SK-N-SH (cell line): Measurements from ENCODE around the gene CYP26B1.

Experiments used
- CTCF ChIP-seq: fragments of 200-600 bp; sonication (generic); IDR thresholded peaks from 2 replicates; pipeline ENCODE4 v1.6.1; 2017; ENCODE audit warnings: antibody characterized with exemption, mild to moderate bottlenecking, moderate library complexity
- EP300 ChIP-seq, 2 experiments: IDR thresholded peaks; 2 replicates each; pipeline versions ENCODE4 v1.4.0 to v1.6.1; 2012; ENCODE audit warnings: borderline replicate concordance in 1 of 2, low read depth in 1 of 2, low read length in 1 of 2
- EZH2phosphoT487 ChIP-seq: fragments of 200-600 bp; sonication (generic); IDR thresholded peaks from 2 replicates; pipeline ENCODE4 v1.6.1; 2017; ENCODE audit warnings: low read depth, mixed run types, mild to moderate bottlenecking, antibody characterized with exemption, moderate library complexity, borderline replicate concordance
- MXI1 ChIP-seq: IDR thresholded peaks from 2 replicates; pipeline ENCODE4 v1.6.1; 2012; ENCODE audit warnings: mild to moderate bottlenecking, low read depth, low read length, improper control_type of control experiment
- NFIC ChIP-seq: IDR thresholded peaks from 2 replicates; pipeline ENCODE4 v1.4.0; 2012; ENCODE audit warnings: borderline replicate concordance
- PBX3 ChIP-seq: IDR thresholded peaks from 2 replicates; pipeline ENCODE4; 2012
- POLR2AphosphoS5 ChIP-seq: IDR thresholded peaks from 2 replicates; pipeline ENCODE4 v1.6.1; 2012; ENCODE audit warnings: low read depth, low read length
- TAF1 ChIP-seq: IDR thresholded peaks from 2 replicates; pipeline ENCODE4 v1.6.1; 2012; ENCODE audit warnings: low read depth, mild to moderate bottlenecking, low read length, moderate library complexity, borderline replicate concordance
- TCF12 ChIP-seq: IDR thresholded peaks from 2 replicates; pipeline ENCODE4 v1.4.0; 2012

GRCh38 chr2:72145658-72146329 lies 1.9 kb downstream of the CYP26B1 start:
- TF ChIP-seq MXI1 (no peak), CTCF (no peak), NFIC (no peak), EP300 (IDR thresholded peaks at IDR 0.05; ENCODE audit: borderline replicate concordance in 1 of 2, low read depth in 1 of 2, low read length in 1 of 2) (no peak), POLR2AphosphoS5 (no peak), TAF1 (no peak), EZH2phosphoT487 (no peak), TCF12 (no peak), PBX3 (no peak)
